ENCODE results near the gene HID1.

The HID1 gene

GRCh38 chr17:74982663-74983313, 10.2 kb upstream of the HID1 start:
- ATAC-seq = peak; percentile 17
- peak; percentile 78 for TF ChIP-seq CSDC2 (CRISPR knock-in tag; IDR thresholded peaks at IDR 0.05)

- TF ChIP-seq ISL1 (CRISPR knock-in tag; IDR thresholded peaks at IDR 0.05) (no peak), PPARA (CRISPR knock-in tag; IDR thresholded peaks at IDR 0.05; ENCODE audit: borderline replicate concordance) (no peak), CSDC2 (CRISPR knock-in tag; IDR thresholded peaks at IDR 0.05) (no peak), ARNTL (CRISPR knock-in tag; IDR thresholded peaks at IDR 0.05; ENCODE audit: borderline replicate concordance, low read depth) (no peak), ZNF70 (CRISPR knock-in tag; IDR thresholded peaks at IDR 0.05) (0 out of 2 replicates have a peak, but pooled peaks have one; percentile 44), ESRRG (CRISPR knock-in tag; IDR thresholded peaks at IDR 0.05) (no peak), SNAI2 (CRISPR knock-in tag; IDR thresholded peaks at IDR 0.05) (0 out of 2 replicates have a peak, but pooled peaks have one; percentile 54)
- TF ChIP-seq, protein P1, sequence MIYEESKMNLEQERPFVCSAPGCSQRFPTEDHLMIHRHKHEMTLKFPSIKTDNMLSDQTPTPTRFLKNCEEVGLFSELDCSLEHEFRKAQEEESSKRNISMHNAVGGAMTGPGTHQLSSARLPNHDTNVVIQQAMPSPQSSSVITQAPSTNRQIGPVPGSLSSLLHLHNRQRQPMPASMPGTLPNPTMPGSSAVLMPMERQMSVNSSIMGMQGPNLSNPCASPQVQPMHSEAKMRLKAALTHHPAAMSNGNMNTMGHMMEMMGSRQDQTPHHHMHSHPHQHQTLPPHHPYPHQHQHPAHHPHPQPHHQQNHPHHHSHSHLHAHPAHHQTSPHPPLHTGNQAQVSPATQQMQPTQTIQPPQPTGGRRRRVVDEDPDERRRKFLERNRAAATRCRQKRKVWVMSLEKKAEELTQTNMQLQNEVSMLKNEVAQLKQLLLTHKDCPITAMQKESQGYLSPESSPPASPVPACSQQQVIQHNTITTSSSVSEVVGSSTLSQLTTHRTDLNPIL (CRISPR knock-in tag; IDR thresholded peaks at IDR 0.05; ENCODE audit: low read depth) = peak; percentile 80; the same call in 1 of the 2 replicates
- TF ChIP-seq, protein P2, sequence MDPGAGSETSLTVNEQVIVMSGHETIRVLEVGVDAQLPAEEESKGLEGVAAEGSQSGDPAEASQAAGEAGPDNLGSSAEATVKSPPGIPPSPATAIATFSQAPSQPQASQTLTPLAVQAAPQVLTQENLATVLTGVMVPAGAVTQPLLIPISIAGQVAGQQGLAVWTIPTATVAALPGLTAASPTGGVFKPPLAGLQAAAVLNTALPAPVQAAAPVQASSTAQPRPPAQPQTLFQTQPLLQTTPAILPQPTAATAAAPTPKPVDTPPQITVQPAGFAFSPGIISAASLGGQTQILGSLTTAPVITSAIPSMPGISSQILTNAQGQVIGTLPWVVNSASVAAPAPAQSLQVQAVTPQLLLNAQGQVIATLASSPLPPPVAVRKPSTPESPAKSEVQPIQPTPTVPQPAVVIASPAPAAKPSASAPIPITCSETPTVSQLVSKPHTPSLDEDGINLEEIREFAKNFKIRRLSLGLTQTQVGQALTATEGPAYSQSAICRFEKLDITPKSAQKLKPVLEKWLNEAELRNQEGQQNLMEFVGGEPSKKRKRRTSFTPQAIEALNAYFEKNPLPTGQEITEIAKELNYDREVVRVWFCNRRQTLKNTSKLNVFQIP (CRISPR knock-in tag; IDR thresholded peaks at IDR 0.05; ENCODE audit: borderline replicate concordance, low read depth) = no peak
- TF ChIP-seq, protein P3, sequence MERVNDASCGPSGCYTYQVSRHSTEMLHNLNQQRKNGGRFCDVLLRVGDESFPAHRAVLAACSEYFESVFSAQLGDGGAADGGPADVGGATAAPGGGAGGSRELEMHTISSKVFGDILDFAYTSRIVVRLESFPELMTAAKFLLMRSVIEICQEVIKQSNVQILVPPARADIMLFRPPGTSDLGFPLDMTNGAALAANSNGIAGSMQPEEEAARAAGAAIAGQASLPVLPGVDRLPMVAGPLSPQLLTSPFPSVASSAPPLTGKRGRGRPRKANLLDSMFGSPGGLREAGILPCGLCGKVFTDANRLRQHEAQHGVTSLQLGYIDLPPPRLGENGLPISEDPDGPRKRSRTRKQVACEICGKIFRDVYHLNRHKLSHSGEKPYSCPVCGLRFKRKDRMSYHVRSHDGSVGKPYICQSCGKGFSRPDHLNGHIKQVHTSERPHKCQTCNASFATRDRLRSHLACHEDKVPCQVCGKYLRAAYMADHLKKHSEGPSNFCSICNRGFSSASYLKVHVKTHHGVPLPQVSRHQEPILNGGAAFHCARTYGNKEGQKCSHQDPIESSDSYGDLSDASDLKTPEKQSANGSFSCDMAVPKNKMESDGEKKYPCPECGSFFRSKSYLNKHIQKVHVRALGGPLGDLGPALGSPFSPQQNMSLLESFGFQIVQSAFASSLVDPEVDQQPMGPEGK (CRISPR knock-in tag; IDR thresholded peaks at IDR 0.05; ENCODE audit: borderline replicate concordance) = no peak
- peak; percentile 94 for ATAC-seq
Measured at GRCh38 chr17:74981979-74982662, 9.6 kb upstream of the HID1 start.

GRCh38 chr17:74981318-74981978, 8.9 kb upstream of the HID1 start:
- no peak for ATAC-seq

DNA sequence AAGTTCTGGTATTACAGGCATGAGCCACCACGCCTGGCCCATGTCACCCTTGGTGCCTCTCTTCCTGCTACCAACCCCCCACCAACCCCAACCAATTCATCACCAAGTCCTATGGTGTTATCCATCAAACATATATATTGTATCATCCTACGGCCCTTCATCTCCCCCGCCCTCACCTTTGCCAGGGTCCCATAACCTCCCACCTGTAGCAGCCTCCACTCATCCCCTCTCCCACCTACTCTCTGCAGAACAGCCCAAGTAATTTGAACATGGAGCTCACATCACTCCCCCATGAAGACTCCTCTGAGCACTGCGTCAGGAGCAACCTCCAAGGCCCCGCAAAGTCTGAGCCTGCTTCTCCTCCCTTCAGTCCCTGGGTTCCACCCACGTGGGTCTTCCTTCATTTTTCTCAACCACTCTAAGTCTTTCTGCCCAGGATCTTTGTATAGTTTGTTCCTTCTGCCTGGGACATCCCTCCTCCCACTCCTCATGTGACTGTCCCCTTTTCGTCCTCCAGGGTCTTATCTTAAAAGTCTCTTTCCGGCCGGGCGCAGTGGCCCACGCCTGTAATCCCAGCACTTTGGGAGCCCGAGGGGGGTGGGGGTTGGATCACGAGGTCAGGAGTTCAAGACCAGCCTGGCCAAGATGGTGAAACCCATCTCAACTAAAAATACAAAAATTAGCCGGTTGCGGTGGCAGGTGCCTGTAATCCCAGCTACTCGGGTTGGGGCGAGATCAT, 7.0 kb upstream of the HID1 start:
- ATAC-seq = no peak
- TF ChIP-seq, protein P2 (CRISPR knock-in tag; IDR thresholded peaks at IDR 0.05; ENCODE audit: borderline replicate concordance, low read depth) = no peak
- no peak for TF ChIP-seq BACH2 (CRISPR knock-in tag; IDR thresholded peaks at IDR 0.05; ENCODE audit: borderline replicate concordance)
- TF ChIP-seq ISL1 (CRISPR knock-in tag; IDR thresholded peaks at IDR 0.05) = no peak
- no peak for TF ChIP-seq ZNF70 (CRISPR knock-in tag; IDR thresholded peaks at IDR 0.05)
- TF ChIP-seq, protein P1 (CRISPR knock-in tag; IDR thresholded peaks at IDR 0.05; ENCODE audit: low read depth) = no peak
- TF ChIP-seq ARNTL (CRISPR knock-in tag; IDR thresholded peaks at IDR 0.05; ENCODE audit: borderline replicate concordance, low read depth) = no peak
- no peak for TF ChIP-seq CSDC2 (CRISPR knock-in tag; IDR thresholded peaks at IDR 0.05)
- no peak for TF ChIP-seq PPARA (CRISPR knock-in tag; IDR thresholded peaks at IDR 0.05; ENCODE audit: borderline replicate concordance)
- no peak for TF ChIP-seq ESRRG (CRISPR knock-in tag; IDR thresholded peaks at IDR 0.05)
- no peak for TF ChIP-seq GLIS3 (CRISPR knock-in tag; IDR thresholded peaks at IDR 0.05)
- no peak for TF ChIP-seq OSR1 (CRISPR knock-in tag; IDR thresholded peaks at IDR 0.05)
- TF ChIP-seq RARB (CRISPR knock-in tag; IDR thresholded peaks at IDR 0.05) = no peak
- TF ChIP-seq, protein P4, sequence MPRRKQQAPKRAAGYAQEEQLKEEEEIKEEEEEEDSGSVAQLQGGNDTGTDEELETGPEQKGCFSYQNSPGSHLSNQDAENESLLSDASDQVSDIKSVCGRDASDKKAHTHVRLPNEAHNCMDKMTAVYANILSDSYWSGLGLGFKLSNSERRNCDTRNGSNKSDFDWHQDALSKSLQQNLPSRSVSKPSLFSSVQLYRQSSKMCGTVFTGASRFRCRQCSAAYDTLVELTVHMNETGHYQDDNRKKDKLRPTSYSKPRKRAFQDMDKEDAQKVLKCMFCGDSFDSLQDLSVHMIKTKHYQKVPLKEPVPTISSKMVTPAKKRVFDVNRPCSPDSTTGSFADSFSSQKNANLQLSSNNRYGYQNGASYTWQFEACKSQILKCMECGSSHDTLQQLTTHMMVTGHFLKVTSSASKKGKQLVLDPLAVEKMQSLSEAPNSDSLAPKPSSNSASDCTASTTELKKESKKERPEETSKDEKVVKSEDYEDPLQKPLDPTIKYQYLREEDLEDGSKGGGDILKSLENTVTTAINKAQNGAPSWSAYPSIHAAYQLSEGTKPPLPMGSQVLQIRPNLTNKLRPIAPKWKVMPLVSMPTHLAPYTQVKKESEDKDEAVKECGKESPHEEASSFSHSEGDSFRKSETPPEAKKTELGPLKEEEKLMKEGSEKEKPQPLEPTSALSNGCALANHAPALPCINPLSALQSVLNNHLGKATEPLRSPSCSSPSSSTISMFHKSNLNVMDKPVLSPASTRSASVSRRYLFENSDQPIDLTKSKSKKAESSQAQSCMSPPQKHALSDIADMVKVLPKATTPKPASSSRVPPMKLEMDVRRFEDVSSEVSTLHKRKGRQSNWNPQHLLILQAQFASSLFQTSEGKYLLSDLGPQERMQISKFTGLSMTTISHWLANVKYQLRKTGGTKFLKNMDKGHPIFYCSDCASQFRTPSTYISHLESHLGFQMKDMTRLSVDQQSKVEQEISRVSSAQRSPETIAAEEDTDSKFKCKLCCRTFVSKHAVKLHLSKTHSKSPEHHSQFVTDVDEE (CRISPR knock-in tag; IDR thresholded peaks at IDR 0.05) = no peak

More at GRCh38 chr17:74981318-74981978, 8.9 kb upstream of the HID1 start:
- TF ChIP-seq, protein P2 (CRISPR knock-in tag; IDR thresholded peaks at IDR 0.05; ENCODE audit: borderline replicate concordance, low read depth) = no peak
- TF ChIP-seq OSR1 (CRISPR knock-in tag; IDR thresholded peaks at IDR 0.05) (no peak), ZNF70 (CRISPR knock-in tag; IDR thresholded peaks at IDR 0.05) (no peak), CSDC2 (CRISPR knock-in tag; IDR thresholded peaks at IDR 0.05) (no peak), ZNF8 (CRISPR knock-in tag; IDR thresholded peaks at IDR 0.05) (0 out of 2 replicates have a peak, but pooled peaks have one; percentile 31), TCF4 (CRISPR knock-in tag; IDR thresholded peaks at IDR 0.05; ENCODE audit: borderline replicate concordance) (no peak), ZNF565 (CRISPR knock-in tag; conservative IDR thresholded peaks at IDR 0.05; ENCODE audit: low read depth) (no peak)

Measured in SK-N-SH treated with all-trans-retinoic acid at 6 μM for 48 hours (cell line).